ENCODE data around the gene NEK6. TPM values are rescaled to one million over a fixed set of nuclear protein-coding genes. Genes with fewer than 3 reads are reported as not detected.

The NEK6 gene
- total RNA-seq, 5 donors from 2014 or later (not counting 1 experiment from before 2014, with no cell fraction given): 5.9 to 12.5 (median 10.4) TPM

DNA sequence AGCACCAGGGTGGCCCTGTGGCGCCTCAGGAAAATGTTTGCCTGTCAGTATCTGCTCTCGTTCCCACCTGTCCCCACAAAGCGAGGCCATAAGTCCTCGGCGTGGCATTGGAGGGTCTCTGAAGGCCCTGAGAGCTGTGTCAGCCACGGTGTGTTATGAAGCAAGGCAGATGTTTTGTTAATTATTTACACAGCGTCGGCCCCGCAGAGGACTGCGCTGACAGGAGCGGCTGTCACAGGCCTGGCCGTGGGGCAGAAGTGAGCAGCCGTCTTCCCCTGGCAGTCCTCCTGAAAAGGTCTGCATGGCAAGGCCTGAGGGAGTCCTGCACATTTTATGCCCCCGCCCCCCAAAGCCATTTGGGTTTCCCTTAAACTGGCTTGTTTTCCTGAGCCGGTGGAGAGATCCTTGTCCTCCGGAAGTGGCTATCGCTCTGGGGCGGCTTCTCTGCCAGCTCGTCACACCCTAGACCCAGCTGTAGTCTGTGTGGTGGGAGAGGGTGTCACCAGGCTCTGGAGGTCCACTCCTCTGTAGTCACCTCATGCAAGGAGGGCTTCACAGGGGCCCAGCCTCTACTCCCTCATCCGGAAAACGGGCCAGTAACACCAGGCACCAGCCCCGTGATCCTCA, 6.2 kb downstream of the NEK6 start:
- no peak overlapping the region for H3K4me3 ChIP-seq (ENCODE audit: control insufficient read depth in 1 of 2, extremely low read depth in 1 of 2, low read length in 1 of 2)
- no peaks in the 10 kb centered on the region for H3K36me3 ChIP-seq (ENCODE audit: control insufficient read depth in 2 of 2, extremely low read depth in 1 of 2, insufficient read depth in 1 of 2, low read length in 1 of 2)
- H3K27me3 ChIP-seq (replicated peaks in 1 of 2; ENCODE audit: control insufficient read depth in 2 of 2, extremely low read depth in 1 of 2, insufficient read depth in 2 of 2, low read length in 1 of 2): peaks cover 0 to 5% of the 10 kb centered on the region in 2 experiments
- no peak overlapping the region for H3K27ac ChIP-seq (ENCODE audit: low read length)
- H3K9me3 ChIP-seq: no peaks in the 10 kb centered on the region
- POLR2A ChIA-PET: no interaction called here
- Mint-ChIP-seq H3K27me3 (peaks cover 3 to 10% of the 10 kb centered on the region in 2 donors), H3K36me3 (no peaks in the 10 kb centered on the region), H3K4me1 (peaks cover 2 to 44% (median 22%) of the 10 kb centered on the region in 3 donors), H3K4me3 (no peak overlapping the region), H3K9me3 (no peaks in the 10 kb centered on the region), H3K27ac (peak overlapping the region in 1 of 2 donors; percentile 31)
- CTCF ChIA-PET: no interaction called here
- WGBS (ENCODE audit: insufficient coverage): 93% methylated on average over 15 of the region's 22 CpGs
- no peak for ATAC-seq (replicated peaks in 1 of 4)
- peaks cover under 1 to 31% of the 10 kb centered on the region in 2 experiments for H3K4me1 ChIP-seq (ENCODE audit: control insufficient read depth in 1 of 2, extremely low read depth in 1 of 2, insufficient read depth in 2 of 2, low read length in 2 of 2)
- no peak for DNase-seq

DNA sequence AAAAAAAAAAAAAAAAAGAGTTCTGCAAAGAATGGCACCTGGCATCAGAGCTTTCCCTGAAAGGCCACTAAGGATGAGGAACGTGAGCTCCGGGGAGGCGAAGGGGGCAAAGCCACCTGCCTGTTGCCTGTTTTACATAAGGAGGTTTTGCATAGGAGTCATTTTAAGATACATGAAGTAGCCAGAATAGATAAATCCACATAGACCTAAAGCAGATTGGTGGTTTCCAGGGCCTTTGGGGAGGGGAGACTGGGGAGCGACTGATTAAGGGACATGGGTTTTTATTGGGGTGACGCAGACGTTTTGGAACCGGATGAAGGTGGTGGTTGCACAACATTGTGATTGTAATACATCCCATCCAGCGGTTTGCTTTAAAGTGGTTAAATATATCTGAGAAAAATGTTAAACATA, 7.1 kb downstream of the NEK6 start:
- WGBS (ENCODE audit: insufficient coverage): 83% methylated on average over 5 of the region's 8 CpGs
- H3K27ac Mint-ChIP-seq: no peak overlapping the region

DNA sequence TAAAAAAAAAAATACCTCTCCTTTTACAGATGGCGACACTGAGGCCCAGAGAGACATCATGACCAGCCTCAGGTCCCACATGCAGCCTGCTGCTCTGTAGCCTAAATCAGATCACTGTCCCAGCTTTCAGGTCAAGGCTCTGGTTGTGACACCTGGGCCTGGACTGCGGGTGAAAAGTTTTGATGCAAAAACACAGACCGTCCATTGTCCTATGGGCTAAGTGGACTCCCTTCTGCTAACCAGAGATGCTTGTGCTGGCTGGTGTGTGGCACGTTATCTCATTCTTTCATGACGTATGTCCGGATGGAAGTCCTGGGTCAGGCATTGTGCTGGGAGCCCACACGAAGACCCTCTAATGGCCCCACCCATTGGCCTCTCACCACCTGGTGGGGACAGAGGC, 7.8 kb downstream of the NEK6 start:
- H3K27me3 ChIP-seq (replicated peaks in 1 of 2; ENCODE audit: control insufficient read depth in 2 of 2, extremely low read depth in 1 of 2, insufficient read depth in 2 of 2, low read length in 1 of 2): peaks cover 0 to 2% of the 10 kb centered on the region in 2 experiments
- Mint-ChIP-seq H3K4me1 (peaks cover 0 to 34% (median 15%) of the 10 kb centered on the region in 3 donors), H3K4me3 (no peak overlapping the region), H3K27ac (no peak overlapping the region), H3K9me3 (no peaks in the 10 kb centered on the region), H3K36me3 (no peaks in the 10 kb centered on the region), H3K27me3 (peaks cover 0 to 8% of the 10 kb centered on the region in 2 donors)
- H3K27ac ChIP-seq (ENCODE audit: low read length): no peak overlapping the region
- ChIA-PET CTCF (no interaction called here), POLR2A (no interaction called here)
- 94% methylated on average over 2 of the region's 7 CpGs for WGBS (ENCODE audit: insufficient coverage)
- H3K4me1 ChIP-seq (ENCODE audit: control insufficient read depth in 1 of 2, extremely low read depth in 1 of 2, insufficient read depth in 2 of 2, low read length in 2 of 2): peaks cover 0 to 21% of the 10 kb centered on the region in 2 experiments
- H3K36me3 ChIP-seq (ENCODE audit: control insufficient read depth in 2 of 2, extremely low read depth in 1 of 2, insufficient read depth in 1 of 2, low read length in 1 of 2): no peaks in the 10 kb centered on the region
- no peak overlapping the region for H3K4me3 ChIP-seq (ENCODE audit: control insufficient read depth in 1 of 2, extremely low read depth in 1 of 2, low read length in 1 of 2)
- H3K9me3 ChIP-seq: no peaks in the 10 kb centered on the region
- DNase-seq: no peak
- no peak for ATAC-seq (replicated peaks in 1 of 4)

More for the DNA sequence above, 7.1 kb downstream of the NEK6 start:
- ChIA-PET CTCF (interaction anchor here in 1 of 2 donors (0.7 kb wide), 1 partner anchor 71 kb away, joined by 6 read pairs; no protein-coding TSS in a partner anchor), POLR2A (no interaction called here)
- Histone ChIP-seq H3K9me3 (no peaks in the 10 kb centered on the region), H3K4me1 (ENCODE audit: control insufficient read depth in 1 of 2, extremely low read depth in 1 of 2, insufficient read depth in 2 of 2, low read length in 2 of 2) (peaks cover 0 to 23% of the 10 kb centered on the region in 2 experiments), H3K36me3 (ENCODE audit: control insufficient read depth in 2 of 2, extremely low read depth in 1 of 2, insufficient read depth in 1 of 2, low read length in 1 of 2) (no peaks in the 10 kb centered on the region), H3K27ac (ENCODE audit: low read length) (no peak overlapping the region), H3K27me3 (replicated peaks in 1 of 2; ENCODE audit: control insufficient read depth in 2 of 2, extremely low read depth in 1 of 2, insufficient read depth in 2 of 2, low read length in 1 of 2) (peaks cover 0 to 5% of the 10 kb centered on the region in 2 experiments), H3K4me3 (ENCODE audit: control insufficient read depth in 1 of 2, extremely low read depth in 1 of 2, low read length in 1 of 2) (no peak overlapping the region)
- H3K27me3 Mint-ChIP-seq: peaks cover 2 to 10% of the 10 kb centered on the region in 2 donors
- no peaks in the 10 kb centered on the region for H3K36me3 Mint-ChIP-seq
- DNase-seq (no peak), ATAC-seq (replicated peaks in 1 of 4) (no peak)
- peaks cover 0 to 37% (median 15%) of the 10 kb centered on the region in 3 donors for H3K4me1 Mint-ChIP-seq
- no peak overlapping the region for H3K4me3 Mint-ChIP-seq
- H3K9me3 Mint-ChIP-seq: no peaks in the 10 kb centered on the region

DNA sequence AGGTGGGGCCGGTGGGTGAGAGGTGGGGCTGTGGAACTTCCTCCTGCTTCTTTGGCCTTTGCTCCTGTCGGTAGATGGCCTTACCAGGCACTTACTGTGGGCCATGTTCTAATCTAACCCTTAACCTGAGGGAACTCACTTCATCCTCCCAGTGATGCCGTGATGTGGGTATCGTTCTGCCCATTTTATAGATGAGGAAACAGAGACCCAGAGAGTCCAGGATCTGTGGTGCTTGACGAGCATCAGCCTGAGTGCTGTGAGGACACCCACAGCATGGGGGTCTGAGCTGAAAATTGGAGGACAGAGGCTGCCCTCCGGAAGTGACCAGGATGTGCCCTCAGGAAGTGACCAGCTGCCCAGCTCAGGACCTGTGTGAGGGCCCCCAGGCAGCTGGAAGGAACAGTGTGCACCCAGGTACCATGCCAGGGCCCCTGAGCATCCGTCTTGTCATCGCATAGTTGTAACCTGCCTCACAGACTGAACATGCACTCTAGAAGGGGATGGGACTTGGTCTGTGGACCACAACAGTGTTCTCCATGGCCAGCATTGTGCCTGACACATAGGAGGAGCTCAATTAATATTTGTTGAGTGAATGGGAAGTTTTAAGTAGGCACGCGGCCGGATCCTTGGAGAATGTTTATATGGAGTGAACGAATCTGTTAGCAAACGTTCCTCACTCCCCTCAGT, 8.5 kb downstream of the NEK6 start:
- ATAC-seq (replicated peaks in 1 of 4): no peak
- no peak for DNase-seq
- H3K4me3 ChIP-seq (ENCODE audit: control insufficient read depth in 1 of 2, extremely low read depth in 1 of 2, low read length in 1 of 2): no peak overlapping the region
- ChIA-PET POLR2A (no interaction called here), CTCF (no interaction called here)
- H3K9me3 ChIP-seq: no peaks in the 10 kb centered on the region
- no peaks in the 10 kb centered on the region for H3K27me3 ChIP-seq (replicated peaks in 1 of 2; ENCODE audit: control insufficient read depth in 2 of 2, extremely low read depth in 1 of 2, insufficient read depth in 2 of 2, low read length in 1 of 2)
- no peak overlapping the region for H3K27ac ChIP-seq (ENCODE audit: low read length)
- WGBS (ENCODE audit: insufficient coverage): 88% methylated on average over 5 of the region's 13 CpGs
- H3K4me3 Mint-ChIP-seq: no peak overlapping the region
- no peaks in the 10 kb centered on the region for H3K9me3 Mint-ChIP-seq
- H3K36me3 ChIP-seq (ENCODE audit: control insufficient read depth in 2 of 2, extremely low read depth in 1 of 2, insufficient read depth in 1 of 2, low read length in 1 of 2): no peaks in the 10 kb centered on the region
- peaks cover 0 to 16% of the 10 kb centered on the region in 2 experiments for H3K4me1 ChIP-seq (ENCODE audit: control insufficient read depth in 1 of 2, extremely low read depth in 1 of 2, insufficient read depth in 2 of 2, low read length in 2 of 2)
- H3K27me3 Mint-ChIP-seq: peaks cover 0 to under 1% of the 10 kb centered on the region in 2 donors
- H3K27ac Mint-ChIP-seq: no peak overlapping the region
- peaks cover 0 to 29% (median 10%) of the 10 kb centered on the region in 3 donors for H3K4me1 Mint-ChIP-seq
- H3K36me3 Mint-ChIP-seq: no peaks in the 10 kb centered on the region

DNA sequence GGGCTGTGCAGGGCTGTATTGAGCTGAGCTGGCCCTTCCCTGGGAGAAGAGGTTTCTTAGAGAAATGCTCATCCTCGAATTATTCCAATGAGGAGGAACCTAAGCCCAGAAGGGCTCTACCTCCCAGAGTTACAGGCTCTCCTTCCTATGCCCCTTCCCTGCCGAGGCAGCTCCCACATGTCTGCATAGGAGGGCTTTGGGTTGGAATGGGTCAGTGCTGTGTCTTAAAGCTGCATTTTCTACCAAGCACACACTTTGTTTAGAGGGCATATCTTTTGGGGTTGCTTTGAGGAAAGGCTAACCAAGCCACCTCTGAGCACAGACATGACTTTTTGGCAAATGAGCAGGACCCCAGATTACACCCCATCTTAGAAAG, 9.1 kb downstream of the NEK6 start:
- Mint-ChIP-seq H3K4me1 (peaks cover 0 to 23% (median 5%) of the 10 kb centered on the region in 3 donors), H3K9me3 (no peaks in the 10 kb centered on the region), H3K27ac (no peak overlapping the region), H3K27me3 (no peaks in the 10 kb centered on the region), H3K36me3 (no peaks in the 10 kb centered on the region), H3K4me3 (no peak overlapping the region)
- H3K4me3 ChIP-seq (ENCODE audit: control insufficient read depth in 1 of 2, extremely low read depth in 1 of 2, low read length in 1 of 2): no peak overlapping the region
- H3K9me3 ChIP-seq: no peaks in the 10 kb centered on the region
- no peaks in the 10 kb centered on the region for H3K36me3 ChIP-seq (ENCODE audit: control insufficient read depth in 2 of 2, extremely low read depth in 1 of 2, insufficient read depth in 1 of 2, low read length in 1 of 2)
- no peak for ATAC-seq (replicated peaks in 1 of 4)
- ChIA-PET POLR2A (no interaction called here), CTCF (no interaction called here)
- H3K27me3 ChIP-seq (replicated peaks in 1 of 2; ENCODE audit: control insufficient read depth in 2 of 2, extremely low read depth in 1 of 2, insufficient read depth in 2 of 2, low read length in 1 of 2): no peaks in the 10 kb centered on the region
- WGBS (ENCODE audit: insufficient coverage): no CpG with 5 or more reads among the region's 2 CpGs
- H3K27ac ChIP-seq (ENCODE audit: low read length): no peak overlapping the region
- H3K4me1 ChIP-seq (ENCODE audit: control insufficient read depth in 1 of 2, extremely low read depth in 1 of 2, insufficient read depth in 2 of 2, low read length in 2 of 2): peaks cover 0 to 15% of the 10 kb centered on the region in 2 experiments
- DNase-seq: no peak

DNA sequence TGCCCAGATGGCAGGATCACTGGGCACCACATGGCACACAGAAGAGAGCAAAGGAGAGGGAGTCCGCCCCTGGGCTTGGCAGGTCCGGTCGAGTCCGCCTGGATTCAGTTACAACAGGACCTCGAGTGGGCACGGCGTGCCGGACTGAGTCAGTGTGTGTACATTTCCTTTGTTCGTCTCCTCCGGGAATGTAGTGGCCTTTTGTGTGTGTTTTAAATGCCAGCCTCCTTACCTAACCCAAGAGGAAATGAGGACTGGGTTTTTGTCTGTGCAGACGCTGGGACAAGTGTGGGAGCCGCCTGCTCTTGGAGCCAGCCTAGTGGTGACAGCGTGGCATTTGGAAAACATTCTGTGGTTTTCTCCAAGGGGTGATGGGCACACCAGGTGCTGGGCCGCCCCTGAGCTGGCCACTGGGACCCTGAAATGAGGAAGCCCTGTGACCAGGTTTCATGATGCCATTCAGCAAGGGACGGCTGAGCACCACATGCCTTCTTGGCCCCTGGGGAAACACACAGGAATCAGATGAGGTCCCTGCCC, 9.6 kb downstream of the NEK6 start:
- H3K27me3 ChIP-seq (replicated peaks in 1 of 2; ENCODE audit: control insufficient read depth in 2 of 2, extremely low read depth in 1 of 2, insufficient read depth in 2 of 2, low read length in 1 of 2): no peaks in the 10 kb centered on the region
- H3K4me3 Mint-ChIP-seq: no peak overlapping the region
- H3K36me3 Mint-ChIP-seq: no peaks in the 10 kb centered on the region
- DNase-seq (no peak), ATAC-seq (replicated peaks in 1 of 4) (peak in 1 of 4 experiments; percentile 12)
- H3K4me3 ChIP-seq (ENCODE audit: control insufficient read depth in 1 of 2, extremely low read depth in 1 of 2, low read length in 1 of 2): no peak overlapping the region
- H3K9me3 Mint-ChIP-seq: no peaks in the 10 kb centered on the region
- ChIA-PET POLR2A (no interaction called here), CTCF (no interaction called here)
- H3K4me1 ChIP-seq (ENCODE audit: control insufficient read depth in 1 of 2, extremely low read depth in 1 of 2, insufficient read depth in 2 of 2, low read length in 2 of 2): peaks cover 0 to 15% of the 10 kb centered on the region in 2 experiments
- no peak overlapping the region for H3K27ac ChIP-seq (ENCODE audit: low read length)
- H3K9me3 ChIP-seq: no peaks in the 10 kb centered on the region
- WGBS (ENCODE audit: insufficient coverage): 53% methylated on average over 6 of the region's 15 CpGs
- H3K4me1 Mint-ChIP-seq: peaks cover 0 to 22% (median 5%) of the 10 kb centered on the region in 3 donors
- H3K27me3 Mint-ChIP-seq: no peaks in the 10 kb centered on the region
- no peaks in the 10 kb centered on the region for H3K36me3 ChIP-seq (ENCODE audit: control insufficient read depth in 2 of 2, extremely low read depth in 1 of 2, insufficient read depth in 1 of 2, low read length in 1 of 2)
- no peak overlapping the region for H3K27ac Mint-ChIP-seq
